Myocyte (in vitro differentiated cells): ENCODE data around the gene ECM1. TPM values are rescaled to one million over a fixed set of nuclear protein-coding genes. Genes with fewer than 3 reads are reported as not detected.
A peak's percentile ranks its signal among the peaks of the same experiment; 100 is the strongest.

ENCODE experiments used
- DNase-seq: peaks from one replicate; pipeline ENCODE4 v3.0.0-alpha.2; 2012; ENCODE audit warnings: low read depth
- polyA plus RNA-seq: library from polyadenylated mRNA; unstranded; fragments of >200 nt; gene quantifications from one replicate; pipeline ENCODE4 v1.2.1, GENCODE V29; 2012; ENCODE audit warnings: missing spikeins
- total RNA-seq: library from RNA; depleted of rRNA; stranded (reverse); fragments of >200 nt; gene quantifications from 2 replicates; pipeline ENCODE4 v1.2.3, GENCODE V29; 2014

ECM1 gene
- 33.6 and 35.0 TPM in 2 replicates for total RNA-seq
- 197 TPM for polyA plus RNA-seq

- peak; percentile 84 for DNase-seq
Measured at GRCh38 chr1:150507912-150508864, at the start of gene ECM1. ECM1 (plus strand) TSS chr1:150508109; CDS start chr1:150508210, 101 bp downstream.

DNA sequence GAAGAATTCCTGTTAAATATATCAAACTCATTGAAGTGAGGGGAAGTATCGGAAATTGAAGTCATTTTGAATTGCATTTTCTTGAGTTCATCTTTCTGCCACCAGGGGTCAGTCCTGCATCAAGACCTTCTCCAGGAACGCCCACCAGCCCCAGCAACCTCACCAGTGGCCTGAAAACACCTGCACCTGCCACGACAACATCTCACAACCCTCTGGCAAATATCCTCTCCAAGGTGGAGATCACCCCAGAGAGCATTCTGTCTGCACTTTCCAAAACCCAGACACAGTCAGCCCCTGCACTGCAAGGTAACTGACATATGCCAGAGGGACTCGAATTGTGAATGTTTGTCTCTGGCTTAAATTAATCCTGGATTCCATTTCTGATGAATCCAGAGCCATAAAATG is 43.5 kb upstream of the ECM1 start:
- peak; percentile 59 for DNase-seq

DNA sequence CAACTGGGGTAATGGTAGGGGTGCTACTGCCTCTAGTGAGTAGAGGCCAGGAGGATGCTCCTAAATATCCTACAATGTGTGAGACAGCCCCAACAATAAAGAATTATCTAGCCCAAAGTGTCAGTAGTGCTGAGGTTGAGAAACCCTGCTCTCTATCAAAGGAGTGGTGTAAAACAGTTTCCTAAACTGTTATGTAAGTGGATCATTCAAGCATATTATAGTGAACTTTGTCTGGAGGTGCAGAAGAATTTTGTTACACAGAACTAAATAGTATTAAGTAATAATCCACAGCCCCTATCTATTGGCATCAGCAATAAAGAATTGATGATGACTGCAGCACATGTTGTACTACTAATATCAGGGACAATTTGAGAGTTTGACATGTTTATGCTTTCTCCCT is 40.9 kb upstream of the ECM1 start:
- DNase-seq: no peak

- no peak for DNase-seq
Measured at GRCh38 chr1:150469291-150469690, 38.6 kb upstream of the ECM1 start.

DNA sequence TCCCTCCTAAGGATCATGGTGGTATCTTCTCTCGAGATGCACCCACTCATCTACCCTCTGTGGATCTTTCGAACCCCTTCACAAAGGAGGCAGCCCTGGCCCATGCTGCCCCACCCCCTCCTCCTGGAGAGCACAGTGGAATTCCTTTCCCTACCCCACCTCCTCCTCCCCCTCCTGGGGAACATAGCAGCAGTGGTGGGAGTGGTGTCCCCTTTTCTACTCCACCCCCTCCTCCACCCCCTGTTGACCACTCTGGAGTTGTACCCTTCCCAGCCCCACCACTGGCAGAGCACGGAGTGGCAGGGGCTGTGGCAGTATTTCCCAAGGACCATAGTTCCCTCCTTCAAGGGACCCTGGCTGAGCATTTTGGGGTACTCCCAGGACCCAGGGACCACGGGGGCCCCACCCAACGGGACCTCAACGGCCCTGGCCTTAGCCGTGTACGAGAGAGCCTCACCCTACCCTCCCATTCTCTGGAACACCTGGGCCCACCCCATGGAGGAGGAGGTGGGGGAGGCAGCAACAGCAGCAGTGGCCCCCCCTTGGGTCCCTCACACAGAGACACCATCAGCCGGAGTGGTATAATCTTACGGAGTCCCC is 35.2 kb upstream of the ECM1 start:
- DNase-seq: no peak

- no peak for DNase-seq
Measured at GRCh38 chr1:150473659-150474058, 34.2 kb upstream of the ECM1 start.

- no peak for DNase-seq
Measured at GRCh38 chr1:150474869-150475268, 33.0 kb upstream of the ECM1 start.

DNA sequence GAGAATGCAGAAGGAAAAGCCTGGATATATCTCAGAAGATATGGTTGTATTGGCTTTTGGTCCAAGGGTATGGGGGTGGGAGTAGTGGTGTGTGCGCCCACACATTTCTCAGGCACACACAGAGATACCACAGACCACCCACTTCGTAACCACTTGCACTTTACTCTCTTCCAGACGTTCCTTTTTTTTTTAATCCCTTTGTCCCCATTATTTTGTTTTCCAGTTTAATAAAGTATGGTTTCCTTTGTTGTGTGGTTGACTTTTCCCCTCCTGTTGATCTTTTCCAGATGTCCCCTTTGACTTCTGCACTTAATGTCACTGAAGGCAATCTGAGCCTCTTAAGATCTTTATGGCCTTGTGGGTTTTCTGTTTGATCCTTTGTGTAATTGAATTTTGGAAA is 31.2 kb upstream of the ECM1 start:
- DNase-seq: no peak

DNA sequence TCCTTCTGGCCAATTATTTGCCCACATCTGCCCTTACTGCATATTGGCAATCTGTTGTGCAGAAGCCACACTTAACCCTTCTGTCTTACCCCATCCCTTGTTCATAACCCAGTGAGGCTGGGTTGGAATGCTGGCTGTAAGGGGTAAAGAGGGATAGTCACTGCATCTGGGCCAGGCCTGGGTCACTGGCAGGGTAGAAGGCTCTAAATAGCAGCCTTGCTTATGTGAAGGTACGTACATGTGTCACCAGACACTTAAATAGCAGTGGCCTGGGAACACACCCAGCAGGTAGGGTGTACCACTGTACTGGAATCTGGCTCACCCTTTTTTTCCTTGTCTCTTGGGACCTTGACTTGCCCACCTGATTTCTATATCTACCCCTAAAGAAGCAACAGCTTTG is 30.6 kb upstream of the ECM1 start:
- DNase-seq: no peak

DNA sequence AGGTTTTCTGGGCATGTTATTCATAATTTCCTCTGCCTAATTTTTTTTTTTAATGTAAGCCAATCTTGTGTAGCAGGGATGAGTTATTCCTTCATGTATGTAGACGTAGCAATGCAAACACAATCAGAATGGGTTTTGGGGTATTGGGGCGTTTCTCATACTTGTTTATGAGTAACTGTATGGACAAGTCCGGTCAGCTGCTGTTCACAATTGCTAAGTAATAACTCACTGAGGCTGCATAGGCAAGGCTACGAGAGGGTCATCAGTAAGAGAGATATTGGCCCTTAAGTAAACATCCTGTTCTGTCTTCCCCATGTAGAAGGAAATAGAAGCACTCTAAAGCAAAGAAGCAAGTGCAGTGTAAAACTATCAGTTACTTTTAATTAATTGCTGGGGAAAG is 30.2 kb upstream of the ECM1 start:
- no peak for DNase-seq

GRCh38 chr1:150479370-150479769 is 28.5 kb upstream of the ECM1 start:
- DNase-seq: no peak

- DNase-seq: no peak
Measured at GRCh38 chr1:150479927-150480352, 28.0 kb upstream of the ECM1 start.

DNA sequence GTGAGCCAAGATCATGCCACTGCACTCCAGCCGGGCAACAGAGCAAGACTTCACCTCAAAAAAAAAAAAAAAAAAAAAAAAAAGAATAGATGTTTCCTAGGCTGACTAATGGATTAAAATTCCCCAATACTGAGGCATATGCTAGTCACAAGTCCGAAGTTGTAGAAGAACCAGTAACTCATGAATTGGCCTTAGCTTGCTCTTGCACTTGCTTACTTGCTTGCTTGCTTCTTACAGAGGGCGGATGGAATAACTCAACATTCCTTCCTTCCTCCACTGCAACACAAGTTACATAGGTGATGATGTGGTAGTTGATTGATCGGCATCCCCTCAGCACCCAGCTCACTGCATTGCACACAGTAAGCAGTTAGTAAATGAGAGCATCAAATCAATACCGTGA is 23.5 kb upstream of the ECM1 start:
- DNase-seq: no peak

- DNase-seq: peak; percentile 32
Measured at GRCh38 chr1:150484861-150485260, 23.0 kb upstream of the ECM1 start.

- DNase-seq: peak; percentile 99
Measured at GRCh38 chr1:150486966-150487762, 20.7 kb upstream of the ECM1 start, which contains the start of gene TARS2. TARS2 (plus strand) TSS chr1:150487419; CDS start chr1:150487451, 32 bp downstream.

- DNase-seq: no peak
Measured at GRCh38 chr1:150487763-150488115, 20.2 kb upstream of the ECM1 start.

- DNase-seq: no peak
Measured at GRCh38 chr1:150493175-150493574, 14.7 kb upstream of the ECM1 start.

GRCh38 chr1:150498342-150498741 is 9.6 kb upstream of the ECM1 start:
- no peak for DNase-seq

DNA sequence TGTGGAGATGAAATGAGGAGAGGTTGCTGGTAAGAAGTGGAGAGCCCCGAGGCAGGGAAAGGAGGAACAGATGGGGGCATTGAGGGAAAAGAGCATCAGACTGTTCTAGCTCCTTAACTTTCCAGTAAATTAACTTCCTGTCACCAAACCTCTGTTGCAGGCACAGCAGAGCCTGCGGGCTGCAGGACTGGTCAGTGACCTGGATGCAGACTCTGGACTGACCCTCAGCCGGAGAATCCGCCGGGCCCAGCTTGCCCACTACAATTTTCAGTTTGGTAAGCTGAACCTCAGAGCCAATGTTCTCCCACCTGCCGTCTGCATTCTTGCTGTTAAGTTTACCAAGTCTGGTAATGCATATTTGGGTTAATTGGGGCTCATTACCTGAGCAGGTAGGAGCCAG is 2.5 kb upstream of the ECM1 start:
- DNase-seq: no peak

GRCh38 chr1:150508982-150509381 is 1.1 kb downstream of the ECM1 start:
- DNase-seq: no peak

DNA sequence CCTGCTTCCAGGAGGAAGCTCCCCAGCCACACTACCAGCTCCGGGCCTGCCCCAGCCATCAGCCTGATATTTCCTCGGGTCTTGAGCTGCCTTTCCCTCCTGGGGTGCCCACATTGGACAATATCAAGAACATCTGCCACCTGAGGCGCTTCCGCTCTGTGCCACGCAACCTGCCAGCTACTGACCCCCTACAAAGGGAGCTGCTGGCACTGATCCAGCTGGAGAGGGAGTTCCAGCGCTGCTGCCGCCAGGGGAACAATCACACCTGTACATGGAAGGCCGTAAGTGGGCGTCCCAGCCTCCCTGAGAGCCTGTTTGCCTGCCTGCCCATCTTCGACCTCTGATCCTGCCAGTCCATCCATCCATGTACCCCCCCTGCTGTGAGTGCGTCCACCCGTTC is 3.6 kb downstream of the ECM1 start:
- no peak for DNase-seq
